Keratinocyte (primary cell): ENCODE data around the gene SLC22A31. TPM values are rescaled to one million over a fixed set of nuclear protein-coding genes. Genes with fewer than 3 reads are reported as not detected.

Source experiments
- DNase-seq: peaks from one replicate; pipeline ENCODE4 v3.0.0-alpha.2; 2011; ENCODE audit warnings: low read depth, missing footprints, low spot score
- FAIRE-seq: peaks from 2 replicates; lab custom pipeline; 2011; peaks lifted over from hg19 to GRCh38; lab: Jason Lieb, UNC
- H2AFZ ChIP-seq: 2 replicates; pipeline ENCODE4 v1.6.0; 2012; ENCODE audit warnings: low read length, control low read depth, inconsistent platforms; ENCODE audit not compliant: control insufficient read depth
- H3K27ac ChIP-seq: 2 replicates; pipeline ENCODE4 v1.5.1; 2011; ENCODE audit warnings: low read length; ENCODE audit not compliant: control insufficient read depth, insufficient read depth
- H3K27me3 ChIP-seq: 3 replicates; pipeline ENCODE4 v1.6.0; 2011; ENCODE audit warnings: low read length; ENCODE audit not compliant: control insufficient read depth, insufficient read depth; ENCODE audit errors: extremely low read depth
- H3K36me3 ChIP-seq, 2 experiments: 2 replicates in 1 of 2; 3 replicates in 1 of 2; pipeline ENCODE4 v1.5.1; 2011; ENCODE audit warnings: low read length in 2 of 2, mild to moderate bottlenecking in 1 of 2; ENCODE audit not compliant: control insufficient read depth in 2 of 2, insufficient read depth in 2 of 2; ENCODE audit errors: extremely low read depth in 1 of 2
- H3K4me1 ChIP-seq: 3 replicates; pipeline ENCODE4 v1.5.1; 2011; ENCODE audit warnings: low read length; ENCODE audit not compliant: control insufficient read depth, insufficient read depth; ENCODE audit errors: extremely low read depth
- H3K4me2 ChIP-seq: 3 replicates; pipeline ENCODE4 v1.6.0; 2011; ENCODE audit warnings: low read depth, low read length; ENCODE audit not compliant: control insufficient read depth, insufficient read depth; ENCODE audit errors: extremely low read depth
- H3K4me3 ChIP-seq, 3 experiments: fragments of 200-600 bp in 1 of 3; sonication (generic) in 1 of 3; 2 replicates in 2 of 3; 3 replicates in 1 of 3; pipeline ENCODE4 v1.5.1; 2011 to 2016; ENCODE audit warnings: low read length in 3 of 3, mild to moderate bottlenecking in 3 of 3, control low read depth in 2 of 3, inconsistent platforms in 1 of 3, low read depth in 1 of 3, mixed read lengths in 1 of 3, mixed run types in 1 of 3, moderate library complexity in 1 of 3; ENCODE audit not compliant: control insufficient read depth in 2 of 3, insufficient read depth in 2 of 3; ENCODE audit errors: extremely low read depth in 1 of 3
- H3K79me2 ChIP-seq: 2 replicates; pipeline ENCODE4 v1.6.0; 2012; ENCODE audit warnings: low read length; ENCODE audit not compliant: control insufficient read depth, insufficient read depth
- H3K9ac ChIP-seq: 3 replicates; pipeline ENCODE4 v1.6.0; 2011; ENCODE audit warnings: low read length; ENCODE audit not compliant: control insufficient read depth, insufficient read depth; ENCODE audit errors: extremely low read depth
- H3K9me1 ChIP-seq: 3 replicates; pipeline ENCODE4 v1.6.0; 2011; ENCODE audit warnings: low read length; ENCODE audit not compliant: control insufficient read depth, insufficient read depth; ENCODE audit errors: extremely low read depth
- H3K9me3 ChIP-seq: 2 replicates; pipeline ENCODE4 v1.5.1; 2012; ENCODE audit warnings: low read depth, low read length; ENCODE audit not compliant: control insufficient read depth
- H4K20me1 ChIP-seq: 3 replicates; pipeline ENCODE4 v1.6.0; 2011; ENCODE audit warnings: low read length; ENCODE audit not compliant: control insufficient read depth, insufficient read depth; ENCODE audit errors: extremely low read depth
- EZH2 ChIP-seq: IDR thresholded peaks from one replicate; pipeline ENCODE4 v1.6.1; 2012; ENCODE audit warnings: inconsistent platforms, mild to moderate bottlenecking, low read length, moderate library complexity
- dilution Hi-C: fragments of 300-500 bp; cut with MboI; formaldehyde crosslinking; loops from one replicate; pipeline ENCODE4 v1.7.0; 2020; ENCODE audit warnings: low sequenced_read_pairs; ENCODE audit not compliant: extremely low pct_ligation_motif_present
- polyA plus RNA-seq, 5 experiments: library from polyadenylated mRNA; depleted of rRNA in 3 of 5; stranded (reverse) in 3 of 5; stranded (forward) in 1 of 5; unstranded in 1 of 5; fragments of >200 nt; gene quantifications; 1 replicate in 1 of 5; 2 replicates in 3 of 5; 3 replicates in 1 of 5; pipeline versions ENCODE4 v1.2.1 to v1.2.3, GENCODE V29; 2011 to 2012; ENCODE audit warnings: missing spikeins in 2 of 5, low read depth in 1 of 5, low replicate concordance in 1 of 5
- TF ChIP-seq, protein P1 (sequence below), 3 experiments: IDR thresholded peaks in 1 of 3; conservative IDR thresholded peaks in 1 of 3; optimal IDR thresholded peaks in 1 of 3; 2 replicates in 2 of 3; 3 replicates in 1 of 3; pipeline versions ENCODE3 to v1.5.1; 2011; ENCODE audit warnings: low read length in 3 of 3, mild to moderate bottlenecking in 3 of 3, moderate library complexity in 2 of 3, control low read depth in 1 of 3, inconsistent platforms in 1 of 3; ENCODE audit not compliant: insufficient read depth in 2 of 3; ENCODE audit errors: extremely low read depth in 1 of 3

SLC22A31 gene
- polyA plus RNA-seq, 1 donor (not counting 4 experiments of a cell fraction or from before 2014, with no cell fraction given), result not detected

DNA sequence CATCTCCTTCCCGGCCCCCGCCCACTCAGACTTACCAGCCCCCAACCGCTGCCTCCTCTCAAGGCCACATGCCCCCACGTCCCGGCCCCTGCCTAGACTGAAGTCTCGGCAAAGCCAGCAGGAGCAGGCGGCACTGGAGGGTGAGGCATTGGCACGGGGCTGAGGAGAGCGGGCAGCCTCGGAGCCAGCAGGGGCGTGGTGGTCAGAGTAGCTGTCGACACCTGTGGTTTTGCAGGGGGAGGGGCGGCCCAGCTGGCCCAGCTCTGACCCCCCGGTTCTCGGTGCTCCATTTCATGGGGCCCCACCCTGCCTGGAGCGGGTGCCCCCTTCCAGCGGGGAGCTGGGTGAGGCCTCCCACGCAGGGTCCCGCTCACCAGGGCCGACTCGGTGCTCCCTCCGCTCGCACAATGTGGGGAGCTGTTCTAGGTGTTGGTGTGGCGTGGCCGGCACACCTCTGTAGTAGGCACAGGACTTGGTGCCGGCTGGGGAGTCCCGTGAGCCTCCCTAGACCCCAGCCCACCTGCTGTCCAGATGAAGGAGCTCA lies 24.1 kb downstream of the SLC22A31 start:
- FAIRE-seq (no peak), DNase-seq (no peak)
- H3K36me3 ChIP-seq, result no peaks in the 10 kb centered on the region
- no peak overlapping the region for H3K27ac ChIP-seq
- H3K4me2 ChIP-seq, result no peak overlapping the region
- dilution Hi-C loops, result no loop called here
- no peaks in the 10 kb centered on the region for H3K9me3 ChIP-seq
- H3K27me3 ChIP-seq, result peaks cover 37% of the 10 kb centered on the region
- H2AFZ ChIP-seq, result no peak overlapping the region
- no peak overlapping the region for H3K9ac ChIP-seq
- H3K4me3 ChIP-seq, result no peak overlapping the region
- no peak for TF ChIP-seq EZH2
- TF ChIP-seq, protein P1, sequence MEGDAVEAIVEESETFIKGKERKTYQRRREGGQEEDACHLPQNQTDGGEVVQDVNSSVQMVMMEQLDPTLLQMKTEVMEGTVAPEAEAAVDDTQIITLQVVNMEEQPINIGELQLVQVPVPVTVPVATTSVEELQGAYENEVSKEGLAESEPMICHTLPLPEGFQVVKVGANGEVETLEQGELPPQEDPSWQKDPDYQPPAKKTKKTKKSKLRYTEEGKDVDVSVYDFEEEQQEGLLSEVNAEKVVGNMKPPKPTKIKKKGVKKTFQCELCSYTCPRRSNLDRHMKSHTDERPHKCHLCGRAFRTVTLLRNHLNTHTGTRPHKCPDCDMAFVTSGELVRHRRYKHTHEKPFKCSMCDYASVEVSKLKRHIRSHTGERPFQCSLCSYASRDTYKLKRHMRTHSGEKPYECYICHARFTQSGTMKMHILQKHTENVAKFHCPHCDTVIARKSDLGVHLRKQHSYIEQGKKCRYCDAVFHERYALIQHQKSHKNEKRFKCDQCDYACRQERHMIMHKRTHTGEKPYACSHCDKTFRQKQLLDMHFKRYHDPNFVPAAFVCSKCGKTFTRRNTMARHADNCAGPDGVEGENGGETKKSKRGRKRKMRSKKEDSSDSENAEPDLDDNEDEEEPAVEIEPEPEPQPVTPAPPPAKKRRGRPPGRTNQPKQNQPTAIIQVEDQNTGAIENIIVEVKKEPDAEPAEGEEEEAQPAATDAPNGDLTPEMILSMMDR (optimal IDR thresholded peaks at IDR 0.05 in 1 of 3, IDR thresholded peaks at IDR 0.05 in 1 of 3, conservative IDR thresholded peaks at IDR 0.05 in 1 of 3; ENCODE audit: extremely low read depth in 1 of 3, insufficient read depth in 2 of 3, low read length in 3 of 3), result no peak
- H3K9me1 ChIP-seq, result no peaks in the 10 kb centered on the region
- peaks cover 2% of the 10 kb centered on the region for H3K4me1 ChIP-seq
- H4K20me1 ChIP-seq, result no peaks in the 10 kb centered on the region
- H3K79me2 ChIP-seq, result no peaks in the 10 kb centered on the region

DNA sequence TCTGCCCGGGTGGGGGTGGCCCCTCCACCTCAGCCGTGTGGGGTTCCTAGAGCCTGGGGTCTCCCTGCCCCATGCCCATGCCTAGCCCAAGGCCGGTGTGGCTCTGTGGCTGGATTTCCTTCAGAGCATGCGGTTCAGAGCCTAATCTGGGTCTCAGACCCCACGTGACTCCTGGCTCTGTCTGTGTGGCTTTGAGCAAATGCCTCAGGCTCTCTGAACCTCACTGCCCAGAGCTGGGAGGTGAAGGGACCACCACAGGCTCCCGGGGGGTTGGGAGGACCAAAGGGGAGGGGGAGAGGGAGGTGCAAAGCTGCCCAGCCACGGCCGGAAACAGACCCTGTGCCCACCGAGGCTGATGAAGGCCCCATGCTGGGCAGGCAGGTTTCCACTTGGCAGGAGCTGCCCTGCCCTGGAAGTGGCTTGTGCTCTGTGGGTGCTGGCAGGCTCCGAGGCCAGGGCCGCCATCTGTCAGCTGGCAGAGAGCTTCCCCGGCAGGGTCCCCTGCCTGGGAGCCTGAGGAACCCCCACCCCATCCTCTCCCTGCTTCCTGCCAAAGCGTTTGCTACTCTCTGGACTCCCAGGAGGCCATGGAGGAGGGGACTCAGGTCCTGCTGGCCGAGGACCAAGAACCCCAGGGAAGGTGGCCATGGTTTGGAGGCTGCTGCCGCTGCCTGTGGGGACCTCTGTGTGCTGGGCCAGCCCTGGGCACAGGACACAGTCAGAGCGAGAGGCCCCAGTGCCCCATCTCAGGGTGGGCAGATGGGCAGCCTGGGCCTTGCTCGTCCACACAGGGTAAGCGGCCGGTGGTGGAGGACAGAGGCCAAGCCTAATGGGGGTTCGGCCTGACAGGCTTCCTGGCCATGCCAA lies 24.8 kb downstream of the SLC22A31 start:
- no peaks in the 10 kb centered on the region for H3K9me1 ChIP-seq
- DNase-seq (no peak), FAIRE-seq (no peak)
- no peak for TF ChIP-seq EZH2
- TF ChIP-seq, protein P1 (optimal IDR thresholded peaks at IDR 0.05 in 1 of 3, IDR thresholded peaks at IDR 0.05 in 1 of 3, conservative IDR thresholded peaks at IDR 0.05 in 1 of 3; ENCODE audit: extremely low read depth in 1 of 3, insufficient read depth in 2 of 3, low read length in 3 of 3), result no peak
- no peak overlapping the region for H2AFZ ChIP-seq
- peaks cover 41% of the 10 kb centered on the region for H3K27me3 ChIP-seq
- H3K79me2 ChIP-seq, result no peaks in the 10 kb centered on the region
- H3K4me2 ChIP-seq, result no peak overlapping the region
- dilution Hi-C loops, result no loop called here
- H3K4me1 ChIP-seq, result peaks cover 6% of the 10 kb centered on the region
- no peaks in the 10 kb centered on the region for H4K20me1 ChIP-seq
- no peak overlapping the region for H3K9ac ChIP-seq
- no peak overlapping the region for H3K27ac ChIP-seq
- no peaks in the 10 kb centered on the region for H3K36me3 ChIP-seq
- H3K9me3 ChIP-seq, result no peaks in the 10 kb centered on the region
- no peak overlapping the region for H3K4me3 ChIP-seq
